ENCODE results near the gene CALHM4. TPM values are rescaled to one million over a fixed set of nuclear protein-coding genes. Genes with fewer than 3 reads are reported as not detected.

Gene CALHM4
- total and polyA plus RNA-seq, 3 donors from 2014 or later: 0.25 to 1.2 TPM; not detected in 1

- Histone ChIP-seq H3K9me3 (no peaks in the 10 kb centered on the region), H3K4me1 (no peaks in the 10 kb centered on the region), H3K36me3 (ENCODE audit: low read depth, missing control alignments) (no peaks in the 10 kb centered on the region), H3K4me3 (no peak overlapping the region), H3K27ac (no peak overlapping the region), H3K27me3 (no peaks in the 10 kb centered on the region)
- WGBS, 2 donors: 86 to 91% methylated on average over 3 of the region's 3 CpGs
- no peak for DNase-seq
- TF ChIP-seq CTCF (IDR thresholded peaks at IDR 0.05): no peak
- TF ChIP-seq POLR2A (IDR thresholded peaks at IDR 0.05): no peak
- intact Hi-C loops (cut with DNase I; ENCODE audit: low total_unique reads): no loop called here
Observed at GRCh38 chr6:116529466-116530290, 23.9 kb upstream of the CALHM4 start.

- 74 to 80% methylated on average over 2 of the region's 2 CpGs for WGBS, 2 donors
- intact Hi-C loops (cut with DNase I; ENCODE audit: low total_unique reads): no loop called here
- H3K27ac ChIP-seq: no peak overlapping the region
- no peak overlapping the region for H3K4me3 ChIP-seq
- H3K4me1 ChIP-seq: no peaks in the 10 kb centered on the region
- no peaks in the 10 kb centered on the region for H3K9me3 ChIP-seq
- H3K36me3 ChIP-seq (ENCODE audit: low read depth, missing control alignments): no peaks in the 10 kb centered on the region
- H3K27me3 ChIP-seq: no peaks in the 10 kb centered on the region
- no peak for DNase-seq
- TF ChIP-seq CTCF (IDR thresholded peaks at IDR 0.05) (no peak), POLR2A (IDR thresholded peaks at IDR 0.05) (no peak)
Observed at GRCh38 chr6:116530436-116530835, 23.1 kb upstream of the CALHM4 start.

- DNase-seq: peak; percentile 77
- intact Hi-C loops (cut with DNase I; ENCODE audit: low total_unique reads): no loop called here
- H3K27ac ChIP-seq: no peak overlapping the region
- H3K27me3 ChIP-seq: no peaks in the 10 kb centered on the region
- H3K4me1 ChIP-seq: no peaks in the 10 kb centered on the region
- H3K36me3 ChIP-seq (ENCODE audit: low read depth, missing control alignments): no peaks in the 10 kb centered on the region
- no peak overlapping the region for H3K4me3 ChIP-seq
- whole genome bisulfite sequencing, 2 donors: 76 to 81% methylated on average over 12 of the region's 12 CpGs
- no peaks in the 10 kb centered on the region for H3K9me3 ChIP-seq
- TF ChIP-seq POLR2A (IDR thresholded peaks at IDR 0.05): no peak
- peak; percentile 70 to 80 (median 71) for TF ChIP-seq CTCF (IDR thresholded peaks at IDR 0.05)
Observed at GRCh38 chr6:116531675-116532570, 21.6 kb upstream of the CALHM4 start.

GRCh38 chr6:116533233-116533957, 20.2 kb upstream of the CALHM4 start:
- 63 to 66% methylated on average over 9 of the region's 9 CpGs for WGBS, 2 donors
- intact Hi-C loops (cut with DNase I; ENCODE audit: low total_unique reads): no loop called here
- TF ChIP-seq CTCF (IDR thresholded peaks at IDR 0.05) (no peak), POLR2A (IDR thresholded peaks at IDR 0.05) (no peak)

More at GRCh38 chr6:116533233-116533957, 20.2 kb upstream of the CALHM4 start:
- H3K9me3 ChIP-seq: no peaks in the 10 kb centered on the region
- no peak overlapping the region for H3K27ac ChIP-seq
- no peak for DNase-seq
- no peak overlapping the region for H3K4me3 ChIP-seq
- no peaks in the 10 kb centered on the region for H3K4me1 ChIP-seq
- H3K27me3 ChIP-seq: no peaks in the 10 kb centered on the region
- H3K36me3 ChIP-seq (ENCODE audit: low read depth, missing control alignments): no peaks in the 10 kb centered on the region
